T-cell (primary cell): Measurements from ENCODE around the gene MRPL43. TPM values are rescaled to one million over a fixed set of nuclear protein-coding genes. Genes with fewer than 3 reads are reported as not detected.

Source experiments
- ATAC-seq, 4 experiments: fragments of 200-7000 bp in 3 of 4; fragments of 150-1000 bp in 1 of 4; cut with Tn5 transposase; replicated peaks in 1 of 4; 1 replicate in 3 of 4; 2 replicates in 1 of 4; pipeline ENCODE4 v1.10.0; 2021; ENCODE audit warnings: moderate library complexity in 3 of 4, mild to moderate bottlenecking in 2 of 4, moderate number of reproducible peaks in 1 of 4
- CTCF ChIA-PET, 2 donors: fragments of 300-600 bp; sonication (Branson Sonifier 250); formaldehyde crosslinking; loops; one replicate each; lab custom pipeline; 2022; ENCODE audit warnings: antibody characterized with exemption in 2 of 2; lab: Charles Lee
- POLR2A ChIA-PET, 2 donors: fragments of 300-600 bp; sonication (Branson Sonifier 250); formaldehyde crosslinking; loops; one replicate each; lab custom pipeline; 2022; ENCODE audit warnings: antibody characterized with exemption in 2 of 2; lab: Charles Lee
- DNase-seq, 35 experiments: peaks; one replicate each; pipeline versions ENCODE4 v3.0.0 to v3.0.0-alpha.2; 2013 to 2023
- H3K27ac ChIP-seq: one replicate; pipeline ENCODE4 v1.5.1; 2013; ENCODE audit warnings: low read length
- H3K27me3 ChIP-seq, 2 experiments: replicated peaks in 1 of 2; 1 replicate in 1 of 2; 2 replicates in 1 of 2; pipeline versions ENCODE4 v1.6.1 to v1.7.0; 2013; ENCODE audit warnings: low read length in 1 of 2, mixed read lengths in 1 of 2; ENCODE audit not compliant: control insufficient read depth in 2 of 2, insufficient read depth in 2 of 2; ENCODE audit errors: extremely low read depth in 1 of 2
- H3K36me3 ChIP-seq, 2 donors: 1 replicate in 1 of 2; 2 replicates in 1 of 2; pipeline versions ENCODE4 v1.6.1 to v1.7.0; 2013; ENCODE audit warnings: low read length in 1 of 2; ENCODE audit not compliant: control insufficient read depth in 2 of 2, insufficient read depth in 1 of 2; ENCODE audit errors: extremely low read depth in 1 of 2
- H3K4me1 ChIP-seq, 2 experiments: 1 replicate in 1 of 2; 2 replicates in 1 of 2; pipeline versions ENCODE4 v1.6.1 to v1.7.0; 2013; ENCODE audit warnings: low read length in 2 of 2, mixed read lengths in 1 of 2; ENCODE audit not compliant: insufficient read depth in 2 of 2, control insufficient read depth in 1 of 2; ENCODE audit errors: extremely low read depth in 1 of 2
- H3K4me3 ChIP-seq, 2 donors: 1 replicate in 1 of 2; 2 replicates in 1 of 2; pipeline versions ENCODE4 v1.5.1 to v1.7.0; 2013; ENCODE audit warnings: mild to moderate bottlenecking in 2 of 2, low read length in 1 of 2, moderate library complexity in 1 of 2; ENCODE audit not compliant: control insufficient read depth in 1 of 2; ENCODE audit errors: extremely low read depth in 1 of 2
- H3K9me3 ChIP-seq: 2 replicates; pipeline ENCODE4 v1.7.0; 2013
- H3K27ac Mint-ChIP-seq, 2 donors: one replicate each; pipeline ENCODE4 v1.8.0; 2020 to 2021; ENCODE audit warnings: mild to moderate bottlenecking in 2 of 2, mixed read lengths in 2 of 2
- H3K27me3 Mint-ChIP-seq, 2 donors: one replicate each; pipeline ENCODE4 v1.8.0; 2021 to 2022; ENCODE audit warnings: mixed read lengths in 2 of 2
- H3K36me3 Mint-ChIP-seq: one replicate; pipeline ENCODE4 v1.8.0; 2021; ENCODE audit warnings: mixed read lengths
- H3K4me1 Mint-ChIP-seq, 3 donors: one replicate each; pipeline ENCODE4 v1.8.0; 2020 to 2022; ENCODE audit warnings: mixed read lengths in 3 of 3, mild to moderate bottlenecking in 1 of 3
- H3K4me3 Mint-ChIP-seq, 3 donors: one replicate each; pipeline ENCODE4 v1.8.0; 2020 to 2022; ENCODE audit warnings: mild to moderate bottlenecking in 3 of 3, mixed read lengths in 3 of 3, moderate library complexity in 3 of 3
- H3K9me3 Mint-ChIP-seq, 3 donors: one replicate each; pipeline ENCODE4 v1.8.0; 2020 to 2022; ENCODE audit warnings: mixed read lengths in 3 of 3
- WGBS: methylation state at CpG from one replicate; pipeline ENCODE4 v1.1.5; 2013; ENCODE audit warnings: missing lambda C conversion rate; ENCODE audit not compliant: insufficient coverage; 5-methylcytosine and 5-hydroxymethylcytosine counted together
- total RNA-seq, 35 experiments: library from RNA in 6 of 35; stranded (reverse) in 6 of 35; fragments of 120-200 nt in 1 of 35; gene quantifications; one replicate each; pipeline versions ENCODE4 v1.2.1 to v1.2.4 and lab custom pipeline; 2013 to 2026

The MRPL43 gene
- total RNA-seq, 5 donors from 2014 or later (not counting 1 experiment from before 2014, with no cell fraction given), result 36.2 to 67.6 (median 60.4) TPM

- ATAC-seq (no peak), DNase-seq (no peak)
- ChIA-PET CTCF (interaction anchor here in 1 of 2 donors (0.5 kb wide), 1 partner anchor 161 kb away, joined by 3 read pairs; no protein-coding TSS in a partner anchor), POLR2A (interaction anchor here in 1 of 2 donors (0.6 kb wide), 1 partner anchor 1352 kb away, joined by 5 read pairs; no protein-coding TSS in a partner anchor)
- no peak overlapping the region for H3K27ac Mint-ChIP-seq
- H3K9me3 Mint-ChIP-seq, result no peaks in the 10 kb centered on the region
- peaks cover 0 to 11% of the 10 kb centered on the region in 2 donors for H3K36me3 ChIP-seq
- no peak overlapping the region for H3K4me3 Mint-ChIP-seq
- no peaks in the 10 kb centered on the region for H3K9me3 ChIP-seq
- peaks cover 0 to 4% of the 10 kb centered on the region in 2 donors for H3K27me3 Mint-ChIP-seq
- 71% methylated on average over 1 of the region's 2 CpGs for WGBS
- peaks cover 8 to 18% (median 12%) of the 10 kb centered on the region in 3 donors for H3K4me1 Mint-ChIP-seq
- no peak overlapping the region for H3K27ac ChIP-seq
- H3K4me3 ChIP-seq, result no peak overlapping the region
- peaks cover 0 to 11% of the 10 kb centered on the region in 2 experiments for H3K27me3 ChIP-seq
- H3K36me3 Mint-ChIP-seq, result peaks cover 8% of the 10 kb centered on the region
- peaks cover 3 to 14% of the 10 kb centered on the region in 2 experiments for H3K4me1 ChIP-seq
These were observed 20.0 kb downstream of the MRPL43 start for GRCh38 chr10:100967332-100967731.

- CTCF ChIA-PET, result interaction anchor here in 1 of 2 donors (0.5 kb wide), 1 partner anchor 161 kb away, joined by 3 read pairs; no protein-coding TSS in a partner anchor
These were observed 20.4 kb downstream of the MRPL43 start for GRCh38 chr10:100966887-100967286.

GRCh38 chr10:100965820-100966219, 21.5 kb downstream of the MRPL43 start:
- Mint-ChIP-seq H3K4me3 (no peak overlapping the region), H3K27me3 (peaks cover 0 to 4% of the 10 kb centered on the region in 2 donors), H3K36me3 (peaks cover 17% of the 10 kb centered on the region), H3K9me3 (no peaks in the 10 kb centered on the region), H3K27ac (no peak overlapping the region), H3K4me1 (peaks cover 8 to 18% (median 12%) of the 10 kb centered on the region in 3 donors)
- ChIA-PET POLR2A (interaction anchor here in 1 of 2 donors (0.6 kb wide), 1 partner anchor 31 kb away, joined by 5 read pairs; no protein-coding TSS in a partner anchor), CTCF (no interaction called here)
- WGBS, result 87% methylated on average over 3 of the region's 5 CpGs
- no peak overlapping the region for H3K27ac ChIP-seq
- H3K4me1 ChIP-seq, result peaks cover 3 to 14% of the 10 kb centered on the region in 2 experiments
- ATAC-seq (no peak), DNase-seq (no peak)
- peaks cover 0 to 11% of the 10 kb centered on the region in 2 experiments for H3K27me3 ChIP-seq
- peaks cover 0 to 18% of the 10 kb centered on the region in 2 donors for H3K36me3 ChIP-seq
- no peak overlapping the region for H3K4me3 ChIP-seq
- no peaks in the 10 kb centered on the region for H3K9me3 ChIP-seq

More at GRCh38 chr10:100966887-100967286, 20.4 kb downstream of the MRPL43 start:
- Mint-ChIP-seq H3K36me3 (peaks cover 12% of the 10 kb centered on the region), H3K4me1 (peaks cover 8 to 18% (median 12%) of the 10 kb centered on the region in 3 donors), H3K9me3 (no peaks in the 10 kb centered on the region), H3K27ac (no peak overlapping the region), H3K4me3 (no peak overlapping the region), H3K27me3 (peaks cover 0 to 4% of the 10 kb centered on the region in 2 donors)
- Histone ChIP-seq H3K4me3 (no peak overlapping the region), H3K27me3 (peaks cover 0 to 11% of the 10 kb centered on the region in 2 experiments), H3K4me1 (peaks cover 3 to 14% of the 10 kb centered on the region in 2 experiments), H3K36me3 (peaks cover 0 to 16% of the 10 kb centered on the region in 2 donors), H3K27ac (no peak overlapping the region), H3K9me3 (no peaks in the 10 kb centered on the region)
- WGBS, result no CpG with 5 or more reads among the region's 2 CpGs
- POLR2A ChIA-PET, result interaction anchor here in 1 of 2 donors (0.6 kb wide), 1 partner anchor 1351 kb away, joined by 5 read pairs; no protein-coding TSS in a partner anchor
- DNase-seq (no peak), ATAC-seq (no peak)

- Mint-ChIP-seq H3K27me3 (peaks cover 0 to 4% of the 10 kb centered on the region in 2 donors), H3K4me3 (no peak overlapping the region), H3K9me3 (no peaks in the 10 kb centered on the region), H3K27ac (no peak overlapping the region), H3K36me3 (peaks cover 31% of the 10 kb centered on the region), H3K4me1 (peaks cover 4 to 9% (median 7%) of the 10 kb centered on the region in 3 donors)
- Histone ChIP-seq H3K9me3 (no peaks in the 10 kb centered on the region), H3K4me3 (no peak overlapping the region), H3K27ac (no peak overlapping the region), H3K27me3 (peaks cover 0 to 1% of the 10 kb centered on the region in 2 experiments), H3K36me3 (peaks cover 0 to 27% of the 10 kb centered on the region in 2 donors), H3K4me1 (peaks cover 0 to 2% of the 10 kb centered on the region in 2 experiments)
- ChIA-PET CTCF (no interaction called here), POLR2A (no interaction called here)
- ATAC-seq (no peak), DNase-seq (no peak)
- WGBS, result no CpG with 5 or more reads among the region's 1 CpG
These were observed 23.5 kb downstream of the MRPL43 start for GRCh38 chr10:100963826-100964225.

GRCh38 chr10:100962351-100963080, 24.8 kb downstream of the MRPL43 start:
- Mint-ChIP-seq H3K9me3 (no peaks in the 10 kb centered on the region), H3K4me3 (no peak overlapping the region), H3K27ac (no peak overlapping the region), H3K27me3 (no peaks in the 10 kb centered on the region), H3K4me1 (peaks cover 0 to 5% (median 0%) of the 10 kb centered on the region in 3 donors), H3K36me3 (peaks cover 36% of the 10 kb centered on the region)
- ChIA-PET POLR2A (no interaction called here), CTCF (interaction anchor here in 1 of 2 donors (0.6 kb wide), 1 partner anchor 444 kb away, joined by 3 read pairs; no protein-coding TSS in a partner anchor)
- Histone ChIP-seq H3K9me3 (no peaks in the 10 kb centered on the region), H3K4me1 (no peaks in the 10 kb centered on the region), H3K27me3 (no peaks in the 10 kb centered on the region), H3K4me3 (no peak overlapping the region), H3K27ac (no peak overlapping the region), H3K36me3 (peaks cover 0 to 36% of the 10 kb centered on the region in 2 donors)
- no peak for ATAC-seq
- no CpG with 5 or more reads among the region's 4 CpGs for WGBS
- no peak for DNase-seq

GRCh38 chr10:100960251-100960650, 27.0 kb downstream of the MRPL43 start:
- no peaks in the 10 kb centered on the region for H3K27me3 Mint-ChIP-seq
- H3K9me3 Mint-ChIP-seq, result no peaks in the 10 kb centered on the region
- H3K4me3 ChIP-seq, result no peak overlapping the region
- H3K9me3 ChIP-seq, result no peaks in the 10 kb centered on the region
- peaks cover 3 to 5% (median 4%) of the 10 kb centered on the region in 3 donors for H3K4me1 Mint-ChIP-seq
- H3K4me3 Mint-ChIP-seq, result no peak overlapping the region
- ATAC-seq (no peak), DNase-seq (no peak)
- no peaks in the 10 kb centered on the region for H3K27me3 ChIP-seq
- no peak overlapping the region for H3K27ac ChIP-seq
- ChIA-PET POLR2A (no interaction called here), CTCF (no interaction called here)
- H3K4me1 ChIP-seq, result no peaks in the 10 kb centered on the region
- peaks cover 0 to 34% of the 10 kb centered on the region in 2 donors for H3K36me3 ChIP-seq
- no peak overlapping the region for H3K27ac Mint-ChIP-seq
- H3K36me3 Mint-ChIP-seq, result peaks cover 48% of the 10 kb centered on the region
